GM12865 (cell line): Measurements from ENCODE around the gene AP2S1.

Source experiments
- DNase-seq: peaks from one replicate; pipeline ENCODE4 v3.0.0; 2010; ENCODE audit warnings: low read depth
- H3K4me3 ChIP-seq: 2 replicates; pipeline ENCODE4 v1.5.1; 2011; ENCODE audit warnings: mild to moderate bottlenecking, low read depth, low read length, control low read depth
- CTCF ChIP-seq: IDR thresholded peaks from 2 replicates; pipeline ENCODE4 v1.5.1; 2011; ENCODE audit warnings: low read length, control low read depth, low read depth, inconsistent platforms; ENCODE audit not compliant: insufficient read depth; ENCODE audit errors: missing control alignments

The AP2S1 gene

GRCh38 chr19:46847528-46847927 lies 3.1 kb downstream of the AP2S1 start:
- no peak overlapping the region for H3K4me3 ChIP-seq
- TF ChIP-seq CTCF, result no peak
- no peak for DNase-seq

DNA sequence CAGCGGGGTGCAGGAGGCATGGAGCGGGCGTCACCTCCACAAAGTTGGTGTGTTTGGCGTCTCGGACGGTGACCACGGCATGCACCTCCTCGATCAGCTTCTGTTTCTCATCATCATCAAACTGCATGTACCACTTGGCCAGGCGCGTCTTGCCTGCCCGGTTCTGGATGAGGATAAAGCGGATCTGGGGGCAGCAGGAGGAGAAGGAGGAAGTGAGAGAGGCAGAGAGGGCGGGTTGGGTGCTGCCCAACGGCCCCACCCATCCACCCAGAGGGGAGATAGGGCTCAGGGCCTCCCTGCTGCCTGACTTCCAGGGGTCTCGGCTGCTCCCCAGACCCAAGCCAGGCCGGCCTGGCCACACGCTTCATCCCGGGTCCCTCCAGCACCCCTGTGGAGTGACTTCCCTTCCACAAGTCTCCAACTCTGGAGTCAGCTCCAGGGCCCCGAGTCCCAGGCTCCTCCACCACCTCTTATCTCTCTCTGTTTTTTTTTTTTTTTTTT lies 4.6 kb downstream of the AP2S1 start:
- no peak for DNase-seq
- no peak overlapping the region for H3K4me3 ChIP-seq
- no peak for TF ChIP-seq CTCF

- no peak for TF ChIP-seq CTCF
- no peak for DNase-seq
Observed at GRCh38 chr19:46844067-46844489, 6.6 kb downstream of the AP2S1 start.

GRCh38 chr19:46842791-46843190 lies 7.9 kb downstream of the AP2S1 start:
- DNase-seq, result no peak
- TF ChIP-seq CTCF, result no peak
- no peak overlapping the region for H3K4me3 ChIP-seq

More at GRCh38 chr19:46844067-46844489, 6.6 kb downstream of the AP2S1 start:
- no peak overlapping the region for H3K4me3 ChIP-seq

DNA sequence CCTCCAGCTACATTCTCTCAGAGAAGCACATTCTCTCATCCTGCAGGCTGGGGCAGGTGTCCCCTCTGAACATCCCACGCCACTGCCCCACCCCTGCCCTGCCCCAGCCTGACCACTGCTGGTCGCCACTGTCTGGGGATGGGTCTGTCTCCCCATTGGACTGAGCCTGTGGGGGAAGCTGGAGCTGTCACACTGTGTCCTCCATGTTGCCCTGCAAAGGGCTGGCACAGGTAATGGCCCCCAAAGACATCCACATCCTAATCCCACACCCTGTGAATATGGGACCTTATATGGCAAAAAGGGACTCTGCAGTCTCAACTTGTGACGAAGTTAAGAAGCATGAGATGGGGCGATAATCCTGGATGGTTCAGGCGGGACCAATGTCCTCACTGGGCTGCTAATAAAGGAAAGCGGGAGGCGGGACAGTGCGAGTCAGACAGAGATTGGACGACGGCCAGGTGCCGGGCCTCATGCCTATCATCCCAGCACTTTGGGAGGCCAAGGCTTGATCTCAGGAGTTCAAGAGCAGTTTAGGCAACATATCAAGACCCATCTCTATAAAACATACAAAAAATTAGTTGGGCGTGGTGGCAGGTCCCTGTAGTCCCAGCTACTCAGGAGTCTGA lies 9.1 kb downstream of the AP2S1 start:
- no peak for TF ChIP-seq CTCF
- DNase-seq, result no peak
- no peak overlapping the region for H3K4me3 ChIP-seq

DNA sequence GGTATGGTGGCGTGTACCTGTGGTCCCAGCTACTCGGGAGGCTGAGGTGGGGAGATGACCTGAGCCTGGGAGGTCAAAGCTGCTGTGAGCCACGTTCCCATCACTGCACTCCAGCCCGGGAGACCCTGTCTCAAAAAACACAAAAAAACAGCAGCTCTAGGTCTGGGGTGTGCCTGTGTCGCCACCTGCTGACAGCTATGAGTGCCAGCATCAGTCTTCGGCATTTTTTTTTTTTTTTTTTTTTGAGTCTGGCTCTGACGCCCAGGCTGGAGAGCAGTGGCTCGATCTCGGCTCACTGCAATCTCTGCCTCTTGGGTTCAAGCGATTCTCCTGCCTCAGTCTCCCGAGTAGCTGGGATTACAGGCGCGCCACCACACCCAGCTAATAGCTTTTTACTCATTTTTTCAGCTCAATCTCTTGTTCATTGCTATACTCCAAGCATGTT lies 10.1 kb downstream of the AP2S1 start:
- no peak overlapping the region for H3K4me3 ChIP-seq
- TF ChIP-seq CTCF, result peak; percentile 88
- DNase-seq, result peak; percentile 76
